ENCODE results near the gene ACACA.

The ACACA gene

DNA sequence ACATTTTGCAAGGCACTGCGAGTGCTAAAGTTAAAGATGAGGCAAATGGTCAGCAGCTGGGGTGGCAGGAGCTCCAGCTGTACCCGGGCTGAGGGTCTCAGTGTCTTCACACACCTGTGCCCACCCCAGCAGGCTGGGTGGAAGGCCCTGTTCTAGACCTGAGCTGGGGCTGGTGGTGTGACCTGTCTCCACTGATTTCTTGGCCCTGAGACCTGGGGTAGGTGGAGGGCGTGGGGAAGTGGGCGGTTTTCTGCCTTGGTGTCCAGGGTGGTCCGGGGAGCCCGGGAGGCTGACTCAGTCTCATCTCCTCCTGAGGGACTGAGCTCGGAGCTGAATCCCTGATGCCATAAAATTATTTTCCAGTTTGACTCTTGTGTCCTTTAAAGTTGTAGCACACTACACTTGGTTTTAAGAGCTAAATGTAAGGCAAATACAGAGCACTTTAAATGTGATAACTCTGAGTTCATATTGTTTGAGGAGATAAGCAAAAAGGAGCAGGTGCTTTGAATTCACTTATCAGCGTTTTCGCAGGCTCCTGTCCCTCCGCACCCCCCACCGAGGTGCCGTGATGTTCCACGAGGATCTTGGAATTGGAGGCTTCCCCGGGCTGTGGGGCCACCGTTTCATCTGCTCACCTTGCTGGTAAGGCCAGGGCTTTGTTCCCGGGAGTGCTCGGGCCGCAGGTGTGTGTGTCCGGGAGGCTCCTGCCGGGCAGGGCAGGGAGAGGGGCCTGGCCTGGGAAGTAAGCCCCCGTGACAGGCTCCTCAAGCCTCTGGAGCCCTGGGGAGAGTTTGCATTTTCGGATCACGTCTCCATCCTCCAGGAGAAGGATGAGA is 340.9 kb downstream of the ACACA start:
- H3K4me3 ChIP-seq (ENCODE audit: control insufficient read depth in 1 of 7, extremely low read depth in 1 of 7, insufficient read depth in 4 of 7, low read depth in 2 of 7, low read length in 6 of 7), result no peak overlapping the region
- no peaks in the 10 kb centered on the region for H3K36me3 ChIP-seq (ENCODE audit: control insufficient read depth in 4 of 4, insufficient read depth in 4 of 4, low read length in 3 of 4)
- WGBS (ENCODE audit: insufficient coverage), result 79% methylated on average over 19 of the region's 23 CpGs
- H3K9me3 ChIP-seq (ENCODE audit: control extremely low read depth in 1 of 5, control insufficient read depth in 4 of 5, insufficient read depth in 2 of 5, low read depth in 1 of 5, low read length in 4 of 5), result peaks cover 0 to 3% (median 0%) of the 10 kb centered on the region in 5 experiments
- H3K27me3 ChIP-seq (replicated peaks in 2 of 5; ENCODE audit: control insufficient read depth in 4 of 5, insufficient read depth in 5 of 5, low read length in 4 of 5), result peaks cover 0 to 44% (median 12%) of the 10 kb centered on the region in 5 experiments
- H3K27ac ChIP-seq (ENCODE audit: insufficient read depth in 1 of 2, low read depth in 1 of 2, low read length in 2 of 2, poor library complexity in 1 of 2, severe bottlenecking in 2 of 2), result no peak overlapping the region
- POLR2A ChIA-PET, result no interaction called here
- no peaks in the 10 kb centered on the region for H3K4me1 ChIP-seq (ENCODE audit: control extremely low read depth in 1 of 4, control insufficient read depth in 4 of 4, insufficient read depth in 4 of 4, low read length in 3 of 4)
- CTCF ChIA-PET, result interaction anchor here (0.7 to 0.9 kb wide), 2 partner anchors 12 to 47 kb away, joined by 3 read pairs; no protein-coding TSS in a partner anchor
- DNase-seq, result no peak

DNA sequence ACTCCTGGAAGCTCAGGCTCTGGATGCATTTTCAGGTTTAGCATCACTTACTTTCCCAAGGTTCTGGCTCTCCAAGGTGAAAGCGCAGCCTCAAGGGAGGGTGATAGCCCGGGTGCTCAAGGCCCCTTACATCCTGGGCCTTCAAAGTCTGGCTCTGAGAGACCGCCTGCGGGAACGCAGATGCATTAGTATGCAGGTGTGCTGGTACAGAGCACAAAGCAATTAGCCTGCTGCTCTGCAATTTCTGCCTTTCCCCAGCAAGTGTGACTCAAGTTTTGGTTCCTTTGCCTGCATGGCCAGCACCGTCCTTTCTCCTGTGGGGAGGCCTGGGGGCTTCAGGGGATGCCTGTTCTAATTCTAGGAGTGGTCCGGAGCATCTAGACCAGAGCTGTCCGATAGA is 341.7 kb downstream of the ACACA start:
- Histone ChIP-seq H3K4me1 (ENCODE audit: control extremely low read depth in 1 of 4, control insufficient read depth in 4 of 4, insufficient read depth in 4 of 4, low read length in 3 of 4) (no peaks in the 10 kb centered on the region), H3K27me3 (replicated peaks in 2 of 5; ENCODE audit: control insufficient read depth in 4 of 5, insufficient read depth in 5 of 5, low read length in 4 of 5) (peaks cover 0 to 44% (median 12%) of the 10 kb centered on the region in 5 experiments), H3K36me3 (ENCODE audit: control insufficient read depth in 4 of 4, insufficient read depth in 4 of 4, low read length in 3 of 4) (no peaks in the 10 kb centered on the region), H3K27ac (ENCODE audit: insufficient read depth in 1 of 2, low read depth in 1 of 2, low read length in 2 of 2, poor library complexity in 1 of 2, severe bottlenecking in 2 of 2) (no peak overlapping the region), H3K9me3 (ENCODE audit: control extremely low read depth in 1 of 5, control insufficient read depth in 4 of 5, insufficient read depth in 2 of 5, low read depth in 1 of 5, low read length in 4 of 5) (peaks cover 0 to 3% (median 0%) of the 10 kb centered on the region in 5 experiments), H3K4me3 (ENCODE audit: control insufficient read depth in 1 of 7, extremely low read depth in 1 of 7, insufficient read depth in 4 of 7, low read depth in 2 of 7, low read length in 6 of 7) (no peak overlapping the region)
- DNase-seq, result no peak
- ChIA-PET POLR2A (no interaction called here), CTCF (interaction anchor here (0.9 kb wide), 1 partner anchor 11 kb away, joined by 3 read pairs; no protein-coding TSS in a partner anchor)
- WGBS (ENCODE audit: insufficient coverage), result 92% methylated on average over 8 of the region's 8 CpGs

- no peak for DNase-seq
- Histone ChIP-seq H3K27me3 (replicated peaks in 2 of 5; ENCODE audit: control insufficient read depth in 4 of 5, insufficient read depth in 5 of 5, low read length in 4 of 5) (peaks cover 0 to 41% (median 12%) of the 10 kb centered on the region in 5 experiments), H3K9me3 (ENCODE audit: control extremely low read depth in 1 of 5, control insufficient read depth in 4 of 5, insufficient read depth in 2 of 5, low read depth in 1 of 5, low read length in 4 of 5) (peaks cover 0 to 2% (median 0%) of the 10 kb centered on the region in 5 experiments), H3K4me3 (ENCODE audit: control insufficient read depth in 1 of 7, extremely low read depth in 1 of 7, insufficient read depth in 4 of 7, low read depth in 2 of 7, low read length in 6 of 7) (no peak overlapping the region), H3K27ac (ENCODE audit: insufficient read depth in 1 of 2, low read depth in 1 of 2, low read length in 2 of 2, poor library complexity in 1 of 2, severe bottlenecking in 2 of 2) (no peak overlapping the region), H3K4me1 (ENCODE audit: control extremely low read depth in 1 of 4, control insufficient read depth in 4 of 4, insufficient read depth in 4 of 4, low read length in 3 of 4) (no peaks in the 10 kb centered on the region), H3K36me3 (ENCODE audit: control insufficient read depth in 4 of 4, insufficient read depth in 4 of 4, low read length in 3 of 4) (no peaks in the 10 kb centered on the region)
- 90% methylated on average over 6 of the region's 11 CpGs for WGBS (ENCODE audit: insufficient coverage)
- CTCF ChIA-PET, result no interaction called here
- POLR2A ChIA-PET, result no interaction called here
Observed at GRCh38 chr17:37064206-37064605, 342.4 kb downstream of the ACACA start.

GRCh38 chr17:37062021-37062420 is 344.6 kb downstream of the ACACA start:
- no peaks in the 10 kb centered on the region for H3K4me1 ChIP-seq (ENCODE audit: control extremely low read depth in 1 of 4, control insufficient read depth in 4 of 4, insufficient read depth in 4 of 4, low read length in 3 of 4)
- no peaks in the 10 kb centered on the region for H3K9me3 ChIP-seq (ENCODE audit: control extremely low read depth in 1 of 5, control insufficient read depth in 4 of 5, insufficient read depth in 2 of 5, low read depth in 1 of 5, low read length in 4 of 5)
- no peak for DNase-seq
- peaks cover 0 to 22% (median 10%) of the 10 kb centered on the region in 5 experiments for H3K27me3 ChIP-seq (replicated peaks in 2 of 5; ENCODE audit: control insufficient read depth in 4 of 5, insufficient read depth in 5 of 5, low read length in 4 of 5)
- ChIA-PET POLR2A (no interaction called here), CTCF (interaction anchor here (3.5 kb wide), 1 partner anchor 17 kb away, joined by 21 read pairs; no protein-coding TSS in a partner anchor)
- H3K4me3 ChIP-seq (ENCODE audit: control insufficient read depth in 1 of 7, extremely low read depth in 1 of 7, insufficient read depth in 4 of 7, low read depth in 2 of 7, low read length in 6 of 7), result no peak overlapping the region
- no peak overlapping the region for H3K27ac ChIP-seq (ENCODE audit: insufficient read depth in 1 of 2, low read depth in 1 of 2, low read length in 2 of 2, poor library complexity in 1 of 2, severe bottlenecking in 2 of 2)
- H3K36me3 ChIP-seq (ENCODE audit: control insufficient read depth in 4 of 4, insufficient read depth in 4 of 4, low read length in 3 of 4), result peaks cover 0 to 6% (median 3%) of the 10 kb centered on the region in 4 experiments
- WGBS (ENCODE audit: insufficient coverage), result 97% methylated on average over 9 of the region's 9 CpGs

DNA sequence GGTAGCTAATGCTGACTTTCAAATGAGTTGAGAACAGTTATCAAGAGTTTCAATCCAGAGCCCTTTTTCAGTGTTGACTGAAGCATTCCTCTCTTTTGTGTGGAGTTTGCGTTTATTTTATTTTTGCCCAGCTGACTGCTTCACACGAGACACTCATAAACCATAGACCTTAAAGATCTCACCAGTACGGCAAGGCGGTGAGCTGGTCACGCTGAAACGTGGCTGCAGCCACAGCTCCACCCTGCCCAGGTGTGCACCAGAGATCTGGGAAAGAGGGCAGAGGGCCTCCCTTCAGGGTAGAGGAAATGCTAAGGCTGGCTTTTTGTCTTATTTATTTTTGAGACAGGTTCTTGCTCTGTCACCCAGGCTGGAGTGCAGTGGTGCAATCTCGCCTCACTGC is 345.7 kb downstream of the ACACA start:
- Histone ChIP-seq H3K36me3 (ENCODE audit: control insufficient read depth in 4 of 4, insufficient read depth in 4 of 4, low read length in 3 of 4) (peaks cover 0 to 12% (median 11%) of the 10 kb centered on the region in 4 experiments), H3K4me1 (ENCODE audit: control extremely low read depth in 1 of 4, control insufficient read depth in 4 of 4, insufficient read depth in 4 of 4, low read length in 3 of 4) (no peaks in the 10 kb centered on the region), H3K4me3 (ENCODE audit: control insufficient read depth in 1 of 7, extremely low read depth in 1 of 7, insufficient read depth in 4 of 7, low read depth in 2 of 7, low read length in 6 of 7) (no peak overlapping the region), H3K27me3 (replicated peaks in 2 of 5; ENCODE audit: control insufficient read depth in 4 of 5, insufficient read depth in 5 of 5, low read length in 4 of 5) (peaks cover 0 to 11% (median 5%) of the 10 kb centered on the region in 5 experiments), H3K9me3 (ENCODE audit: control extremely low read depth in 1 of 5, control insufficient read depth in 4 of 5, insufficient read depth in 2 of 5, low read depth in 1 of 5, low read length in 4 of 5) (no peaks in the 10 kb centered on the region), H3K27ac (ENCODE audit: insufficient read depth in 1 of 2, low read depth in 1 of 2, low read length in 2 of 2, poor library complexity in 1 of 2, severe bottlenecking in 2 of 2) (no peak overlapping the region)
- DNase-seq, result no peak
- POLR2A ChIA-PET, result no interaction called here
- CTCF ChIA-PET, result interaction anchor here (1.3 to 3.5 kb wide), 2 partner anchors 12 to 15 kb away, joined by 4 to 21 read pairs; no protein-coding TSS in a partner anchor
- WGBS (ENCODE audit: insufficient coverage), result 72% methylated on average over 5 of the region's 7 CpGs

GRCh38 chr17:37060094-37060493 is 346.5 kb downstream of the ACACA start:
- WGBS (ENCODE audit: insufficient coverage), result 88% methylated on average over 4 of the region's 6 CpGs
- Histone ChIP-seq H3K27me3 (replicated peaks in 2 of 5; ENCODE audit: control insufficient read depth in 4 of 5, insufficient read depth in 5 of 5, low read length in 4 of 5) (peaks cover 0 to 5% (median 2%) of the 10 kb centered on the region in 5 experiments), H3K27ac (ENCODE audit: insufficient read depth in 1 of 2, low read depth in 1 of 2, low read length in 2 of 2, poor library complexity in 1 of 2, severe bottlenecking in 2 of 2) (no peak overlapping the region), H3K36me3 (ENCODE audit: control insufficient read depth in 4 of 4, insufficient read depth in 4 of 4, low read length in 3 of 4) (peaks cover 0 to 17% (median 11%) of the 10 kb centered on the region in 4 experiments), H3K4me1 (ENCODE audit: control extremely low read depth in 1 of 4, control insufficient read depth in 4 of 4, insufficient read depth in 4 of 4, low read length in 3 of 4) (no peaks in the 10 kb centered on the region), H3K9me3 (ENCODE audit: control extremely low read depth in 1 of 5, control insufficient read depth in 4 of 5, insufficient read depth in 2 of 5, low read depth in 1 of 5, low read length in 4 of 5) (no peaks in the 10 kb centered on the region), H3K4me3 (ENCODE audit: control insufficient read depth in 1 of 7, extremely low read depth in 1 of 7, insufficient read depth in 4 of 7, low read depth in 2 of 7, low read length in 6 of 7) (no peak overlapping the region)
- no peak for DNase-seq
- POLR2A ChIA-PET, result no interaction called here
- CTCF ChIA-PET, result interaction anchor here (3.5 kb wide), 1 partner anchor 15 kb away, joined by 21 read pairs; no protein-coding TSS in a partner anchor

- ChIA-PET CTCF (interaction anchor here (1.2 to 3.5 kb wide), 2 partner anchors 14 to 63 kb away, joined by 3 to 21 read pairs; no protein-coding TSS in a partner anchor), POLR2A (no interaction called here)
- peaks cover 0 to 22% (median 11%) of the 10 kb centered on the region in 4 experiments for H3K36me3 ChIP-seq (ENCODE audit: control insufficient read depth in 4 of 4, insufficient read depth in 4 of 4, low read length in 3 of 4)
- DNase-seq, result no peak
- no peaks in the 10 kb centered on the region for H3K4me1 ChIP-seq (ENCODE audit: control extremely low read depth in 1 of 4, control insufficient read depth in 4 of 4, insufficient read depth in 4 of 4, low read length in 3 of 4)
- no peak overlapping the region for H3K4me3 ChIP-seq (ENCODE audit: control insufficient read depth in 1 of 7, extremely low read depth in 1 of 7, insufficient read depth in 4 of 7, low read depth in 2 of 7, low read length in 6 of 7)
- no peaks in the 10 kb centered on the region for H3K9me3 ChIP-seq (ENCODE audit: control extremely low read depth in 1 of 5, control insufficient read depth in 4 of 5, insufficient read depth in 2 of 5, low read depth in 1 of 5, low read length in 4 of 5)
- no peaks in the 10 kb centered on the region for H3K27me3 ChIP-seq (replicated peaks in 2 of 5; ENCODE audit: control insufficient read depth in 4 of 5, insufficient read depth in 5 of 5, low read length in 4 of 5)
- H3K27ac ChIP-seq (ENCODE audit: insufficient read depth in 1 of 2, low read depth in 1 of 2, low read length in 2 of 2, poor library complexity in 1 of 2, severe bottlenecking in 2 of 2), result no peak overlapping the region
- WGBS (ENCODE audit: insufficient coverage), result 86% methylated on average over 1 of the region's 3 CpGs
Observed at GRCh38 chr17:37059493-37059892, 347.1 kb downstream of the ACACA start.
